Stomach (tissue), 9 donors: ENCODE measurements around the gene CAMSAP2. TPM values are rescaled to one million over a fixed set of nuclear protein-coding genes. Genes with fewer than 3 reads are reported as not detected.
A peak's percentile ranks its signal among the peaks of the same experiment; 100 is the strongest.

Source experiments
- DNase-seq, 2 donors: peaks; one replicate each; pipeline versions ENCODE4 v3.0.0 to v3.0.0-alpha.2; 2013 to 2019
- H3K27ac ChIP-seq, 5 donors: fragments of 200-600 bp in 4 of 5; sonication (generic) in 4 of 5; one replicate each; pipeline ENCODE4 v1.5.1; 2013 to 2019; ENCODE audit warnings: mild to moderate bottlenecking in 1 of 5, moderate library complexity in 1 of 5
- H3K27me3 ChIP-seq, 3 donors: fragments of 200-600 bp; sonication (generic); one replicate each; pipeline ENCODE4 v1.5.1; 2017 to 2019; ENCODE audit warnings: mixed run types in 1 of 3
- H3K36me3 ChIP-seq, 4 donors: fragments of 200-600 bp; sonication (generic); 1 replicate in 3 of 4; 2 replicates in 1 of 4; pipeline ENCODE4 v1.5.1; 2016 to 2019
- H3K4me1 ChIP-seq, 4 donors: fragments of 200-600 bp; sonication (generic); one replicate each; pipeline ENCODE4 v1.5.1; 2016 to 2019
- H3K4me3 ChIP-seq, 4 donors: fragments of 200-600 bp; sonication (generic) in 3 of 4; one replicate each; pipeline ENCODE4 v1.5.1; 2016 to 2019; ENCODE audit warnings: mild to moderate bottlenecking in 1 of 4
- H3K9me3 ChIP-seq, 4 donors: fragments of 200-600 bp; sonication (generic); one replicate each; pipeline ENCODE4 v1.5.1; 2016 to 2019
- EP300 ChIP-seq: sonication (generic); formaldehyde crosslinking; IDR thresholded peaks from one replicate; pipeline ENCODE4 v1.6.1; 2017; ENCODE audit warnings: antibody characterized with exemption
- POLR2A ChIP-seq, 4 donors: fragments of 450-650 bp; IDR thresholded peaks; one replicate each; pipeline ENCODE4 v1.6.1; 2016; ENCODE audit warnings: antibody characterized with exemption in 4 of 4, control low read depth in 2 of 4, mild to moderate bottlenecking in 1 of 4, moderate library complexity in 1 of 4
- POLR2AphosphoS5 ChIP-seq, 3 donors: sonication (generic); formaldehyde crosslinking; IDR thresholded peaks; one replicate each; pipeline ENCODE4 v1.6.1; 2016; ENCODE audit warnings: antibody characterized with exemption in 3 of 3
- WGBS, 5 donors: extraction: QIAGEN DNeasy Blood & Tissue Kit in 3 of 5; methylation state at CpG; one replicate each; pipeline versions ENCODE4 v1.1.5 to v1.1.7; 2013 to 2018; 5-methylcytosine and 5-hydroxymethylcytosine counted together
- intact Hi-C: fragments of 100-400 bp; cut with DNase I; formaldehyde crosslinking; loops from one replicate; pipeline ENCODE4 v1.15.1; 2023; ENCODE audit warnings: low total_unique reads
- polyA plus RNA-seq, 3 donors: library from polyadenylated mRNA; stranded (reverse); fragments of 200-250 nt; gene quantifications; one replicate each; pipeline ENCODE4 v1.2.3, GENCODE V29; 2013
- total RNA-seq, 5 donors: library from RNA; depleted of rRNA; stranded (reverse); fragments of >200 nt; gene quantifications; one replicate each; pipeline versions ENCODE4 v1.1.0 to v1.2.3, GENCODE V29; 2014 to 2016
- TF ChIP-seq, protein P1 (sequence below), 7 experiments: fragments of 450-650 bp in 4 of 7; fragments of 200-600 bp in 3 of 7; sonication (generic) in 3 of 7; IDR thresholded peaks; one replicate each; pipeline ENCODE4 v1.5.1; 2016 to 2019; ENCODE audit warnings: antibody characterized with exemption in 7 of 7, control low read depth in 2 of 7, mild to moderate bottlenecking in 1 of 7
- donor health status: healthy with polysubstance abuse.
- donor health status: Bipolar disorder and iron deficiency.
- donor health status: healthy.

CAMSAP2 gene
- total and polyA plus RNA-seq, 8 donors: 4.5 to 35.4 (median 7.5) TPM

GRCh38 chr1:200720199-200720598, 18.5 kb upstream of the CAMSAP2 start:
- TF ChIP-seq POLR2A (IDR thresholded peaks at IDR 0.05) (no peak), EP300 (no peak), POLR2AphosphoS5 (IDR thresholded peaks at IDR 0.05) (no peak)
- TF ChIP-seq, protein P1, sequence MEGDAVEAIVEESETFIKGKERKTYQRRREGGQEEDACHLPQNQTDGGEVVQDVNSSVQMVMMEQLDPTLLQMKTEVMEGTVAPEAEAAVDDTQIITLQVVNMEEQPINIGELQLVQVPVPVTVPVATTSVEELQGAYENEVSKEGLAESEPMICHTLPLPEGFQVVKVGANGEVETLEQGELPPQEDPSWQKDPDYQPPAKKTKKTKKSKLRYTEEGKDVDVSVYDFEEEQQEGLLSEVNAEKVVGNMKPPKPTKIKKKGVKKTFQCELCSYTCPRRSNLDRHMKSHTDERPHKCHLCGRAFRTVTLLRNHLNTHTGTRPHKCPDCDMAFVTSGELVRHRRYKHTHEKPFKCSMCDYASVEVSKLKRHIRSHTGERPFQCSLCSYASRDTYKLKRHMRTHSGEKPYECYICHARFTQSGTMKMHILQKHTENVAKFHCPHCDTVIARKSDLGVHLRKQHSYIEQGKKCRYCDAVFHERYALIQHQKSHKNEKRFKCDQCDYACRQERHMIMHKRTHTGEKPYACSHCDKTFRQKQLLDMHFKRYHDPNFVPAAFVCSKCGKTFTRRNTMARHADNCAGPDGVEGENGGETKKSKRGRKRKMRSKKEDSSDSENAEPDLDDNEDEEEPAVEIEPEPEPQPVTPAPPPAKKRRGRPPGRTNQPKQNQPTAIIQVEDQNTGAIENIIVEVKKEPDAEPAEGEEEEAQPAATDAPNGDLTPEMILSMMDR (IDR thresholded peaks at IDR 0.05): no peak
- no peak overlapping the region for H3K27ac ChIP-seq
- no peak for DNase-seq
- 78 to 97% (median 90%) methylated on average over 1 of the region's 1 CpG for WGBS, 5 donors
- no peaks in the 10 kb centered on the region for H3K36me3 ChIP-seq
- H3K9me3 ChIP-seq: no peaks in the 10 kb centered on the region
- no peaks in the 10 kb centered on the region for H3K4me1 ChIP-seq
- intact Hi-C loops: no loop called here
- H3K4me3 ChIP-seq: no peak overlapping the region
- H3K27me3 ChIP-seq: no peaks in the 10 kb centered on the region

DNA sequence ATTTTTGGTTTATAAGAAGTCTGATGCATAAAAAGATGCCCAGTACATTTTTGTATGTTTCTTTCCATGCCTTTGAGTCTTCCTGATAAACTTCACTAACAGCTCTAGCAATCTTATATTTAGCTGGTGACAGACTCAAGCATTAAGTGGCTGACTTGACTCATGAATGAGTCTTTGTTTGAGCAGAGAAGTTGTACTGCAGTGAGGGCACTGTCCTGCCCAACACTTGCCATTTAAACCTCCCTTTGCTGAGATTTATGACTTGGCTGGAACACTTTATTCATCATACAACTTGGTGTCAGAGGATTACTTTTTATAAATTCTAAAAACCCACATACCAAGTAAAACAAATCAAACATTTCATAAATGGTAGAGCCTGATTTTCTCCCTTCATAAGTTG, 14.6 kb upstream of the CAMSAP2 start:
- no peaks in the 10 kb centered on the region for H3K9me3 ChIP-seq
- no peaks in the 10 kb centered on the region for H3K4me1 ChIP-seq
- H3K27ac ChIP-seq: no peak overlapping the region
- H3K27me3 ChIP-seq: no peaks in the 10 kb centered on the region
- no peaks in the 10 kb centered on the region for H3K36me3 ChIP-seq
- no peak overlapping the region for H3K4me3 ChIP-seq
- peak in 1 of 2 donors; percentile 5 for DNase-seq
- no peak for TF ChIP-seq EP300
- TF ChIP-seq POLR2AphosphoS5 (IDR thresholded peaks at IDR 0.05): no peak
- no peak for TF ChIP-seq POLR2A (IDR thresholded peaks at IDR 0.05)
- TF ChIP-seq, protein P1 (IDR thresholded peaks at IDR 0.05): no peak
- intact Hi-C loops: no loop called here

DNA sequence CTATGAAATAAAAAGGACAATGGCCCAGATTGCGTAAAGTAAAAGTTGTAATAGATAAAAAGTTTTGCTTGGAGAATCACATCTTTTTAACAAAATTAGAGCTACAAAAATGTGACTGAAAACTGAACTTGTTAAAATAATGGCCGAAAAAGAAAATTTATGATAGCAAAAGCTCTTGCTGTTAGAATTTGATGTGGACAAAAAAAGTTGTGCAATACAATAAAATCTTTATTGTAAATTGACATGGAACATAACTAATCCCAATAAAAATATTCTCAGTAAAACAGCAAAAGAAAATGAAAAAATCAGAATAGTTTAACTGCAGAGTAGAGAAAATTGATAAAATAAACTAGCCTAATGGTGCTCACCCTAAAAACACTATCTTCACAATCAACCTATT, 11.4 kb upstream of the CAMSAP2 start:
- 75 to 100% (median 95%) methylated on average over 2 of the region's 2 CpGs for WGBS, 5 donors
- Histone ChIP-seq H3K27me3 (no peaks in the 10 kb centered on the region), H3K4me3 (no peak overlapping the region), H3K4me1 (no peaks in the 10 kb centered on the region), H3K27ac (no peak overlapping the region), H3K9me3 (no peaks in the 10 kb centered on the region), H3K36me3 (no peaks in the 10 kb centered on the region)
- intact Hi-C loops: no loop called here
- DNase-seq: no peak
- TF ChIP-seq EP300: no peak
- TF ChIP-seq, protein P1 (IDR thresholded peaks at IDR 0.05): no peak
- no peak for TF ChIP-seq POLR2A (IDR thresholded peaks at IDR 0.05)
- no peak for TF ChIP-seq POLR2AphosphoS5 (IDR thresholded peaks at IDR 0.05)

DNA sequence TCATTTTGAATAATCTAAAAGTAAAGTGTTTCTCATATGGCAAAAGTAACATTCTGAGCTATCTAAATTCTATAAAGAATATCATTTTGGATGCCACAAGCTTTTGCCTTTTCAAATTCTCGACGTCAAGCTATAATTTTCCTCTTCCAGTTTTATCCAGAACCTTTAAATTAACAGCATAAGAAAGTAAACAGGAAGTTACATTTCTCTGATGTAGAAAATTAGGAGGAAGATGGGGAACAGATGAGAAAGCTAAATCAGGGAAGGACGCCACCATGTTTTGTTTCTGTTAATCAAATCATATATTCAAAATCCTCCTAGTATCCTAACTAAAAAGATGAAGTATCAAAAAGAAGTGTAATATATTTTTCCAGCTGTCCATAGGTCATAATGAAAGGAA, 8.8 kb upstream of the CAMSAP2 start:
- Histone ChIP-seq H3K9me3 (no peaks in the 10 kb centered on the region), H3K27ac (no peak overlapping the region), H3K4me1 (no peaks in the 10 kb centered on the region), H3K27me3 (no peaks in the 10 kb centered on the region), H3K4me3 (no peak overlapping the region), H3K36me3 (no peaks in the 10 kb centered on the region)
- WGBS, 5 donors: 46 to 74% (median 57%) methylated on average over 3 of the region's 3 CpGs
- intact Hi-C loops: no loop called here
- TF ChIP-seq EP300 (no peak), POLR2A (IDR thresholded peaks at IDR 0.05) (no peak), POLR2AphosphoS5 (IDR thresholded peaks at IDR 0.05) (no peak)
- TF ChIP-seq, protein P1 (IDR thresholded peaks at IDR 0.05): no peak
- no peak for DNase-seq
